T-helper 1 cell treated with Interleukin-12 subunit alpha and Interleukin-12 subunit beta and Interleukin-4 antibody, amounts not matched to agents 30 ng/mL and 1 ng/mL, for 36 hours (primary cell): Measurements from ENCODE around the gene RBM38. TPM values are rescaled to one million over a fixed set of nuclear protein-coding genes. Genes with fewer than 3 reads are reported as not detected.

Experiments used
- intact Hi-C: fragments of 100-400 bp; cut with micrococcal nuclease; formaldehyde crosslinking; loops from one replicate; pipeline ENCODE4 v1.15.1; 2024
- total RNA-seq: library from RNA; stranded (reverse); gene quantifications from 2 replicates; pipeline ENCODE4 v1.2.3, GENCODE V29; 2022

The RBM38 gene
- total RNA-seq, 1 donor from 2014 or later, result 58.7 TPM

DNA sequence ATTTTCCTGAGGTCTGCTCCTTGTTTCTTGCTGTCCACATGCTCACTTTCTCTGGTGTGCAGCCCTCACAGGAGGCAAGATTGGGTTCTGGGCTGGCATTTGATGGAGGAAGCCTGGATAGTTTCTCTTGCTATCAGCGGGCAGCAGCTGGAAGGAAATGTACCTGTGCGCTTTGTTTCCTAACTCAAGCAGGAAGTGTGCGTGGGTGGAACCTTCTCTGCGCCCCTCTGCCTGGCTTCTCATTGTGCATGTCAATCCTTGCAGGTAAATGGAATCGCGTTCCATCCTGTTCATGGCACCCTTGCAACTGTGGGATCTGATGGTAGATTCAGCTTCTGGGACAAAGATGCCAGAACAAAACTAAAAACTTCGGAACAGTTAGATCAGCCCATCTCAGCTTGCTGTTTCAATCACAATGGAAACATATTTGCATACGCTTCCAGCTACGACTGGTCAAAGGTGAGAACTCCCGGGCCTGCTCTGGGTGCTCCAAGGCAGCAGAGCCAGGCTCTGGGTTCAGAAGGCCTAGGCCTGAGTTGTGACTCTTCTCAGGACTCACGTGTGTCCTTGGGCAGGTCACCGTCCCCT lies 16.8 kb upstream of the RBM38 start:
- intact Hi-C loops, result no loop called here

DNA sequence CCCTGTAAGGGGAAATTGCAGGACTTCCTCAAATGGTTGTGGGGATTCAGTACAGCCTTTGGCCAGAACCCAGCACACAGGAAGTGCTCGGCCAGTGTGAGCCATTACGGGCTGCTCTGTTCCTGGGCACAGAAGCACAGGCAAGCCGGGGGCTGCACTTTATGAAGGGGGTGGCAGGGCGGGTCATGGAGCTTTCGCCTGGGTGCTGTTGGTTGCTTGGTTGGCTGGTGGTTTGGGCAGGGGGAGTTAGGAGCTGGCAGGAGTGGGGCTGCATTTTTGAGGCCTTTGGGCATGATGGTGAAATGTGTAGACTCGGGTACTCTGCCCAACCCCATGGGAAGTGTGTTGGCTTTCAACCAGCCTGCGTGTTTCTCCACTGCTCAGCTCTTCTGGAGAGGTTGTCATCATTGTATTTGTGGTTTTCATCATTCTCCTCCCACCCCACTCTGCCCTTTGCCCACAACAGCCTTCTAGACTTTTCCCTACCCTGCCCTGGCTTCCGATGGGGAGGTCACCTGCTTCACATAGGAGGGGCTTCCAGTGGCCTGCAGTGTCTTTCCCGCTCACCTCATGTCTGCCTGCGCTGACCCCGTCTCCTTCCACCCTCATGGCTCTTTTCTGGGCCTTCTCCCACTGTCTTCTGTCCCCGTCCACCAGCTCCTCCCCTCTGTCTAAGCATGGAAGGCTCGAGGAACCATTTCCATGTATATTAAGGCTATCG lies 16.1 kb upstream of the RBM38 start:
- intact Hi-C loops, result no loop called here

DNA sequence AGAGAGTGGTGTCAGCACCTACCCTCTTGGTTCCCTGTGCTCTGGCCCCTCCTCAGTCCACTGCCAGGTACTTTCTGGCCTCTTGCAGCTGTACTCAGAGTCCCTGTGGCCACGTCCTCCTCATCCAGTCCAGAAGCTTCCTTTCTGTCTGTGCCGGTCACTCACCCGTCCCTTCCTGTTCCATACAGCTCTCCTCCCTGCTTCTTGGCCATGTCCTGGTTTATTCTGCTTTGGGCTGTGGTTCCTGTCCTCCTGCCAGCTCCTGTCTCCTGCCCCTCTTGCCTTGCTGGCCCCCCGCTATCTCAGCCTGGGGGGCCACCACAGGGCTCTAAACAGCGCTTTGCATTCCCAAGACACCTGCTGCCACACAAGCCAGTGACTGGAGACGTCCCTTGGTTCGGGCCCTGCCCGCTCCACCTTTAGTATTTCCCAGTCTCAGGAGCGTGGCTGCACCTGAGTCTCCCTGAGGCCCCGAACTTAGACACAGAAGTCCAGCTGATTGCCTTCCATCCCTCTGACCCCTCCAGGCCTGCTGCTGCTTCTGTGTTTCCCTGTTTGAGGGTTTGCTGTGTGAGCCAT lies 15.5 kb upstream of the RBM38 start:
- intact Hi-C loops, result no loop called here

DNA sequence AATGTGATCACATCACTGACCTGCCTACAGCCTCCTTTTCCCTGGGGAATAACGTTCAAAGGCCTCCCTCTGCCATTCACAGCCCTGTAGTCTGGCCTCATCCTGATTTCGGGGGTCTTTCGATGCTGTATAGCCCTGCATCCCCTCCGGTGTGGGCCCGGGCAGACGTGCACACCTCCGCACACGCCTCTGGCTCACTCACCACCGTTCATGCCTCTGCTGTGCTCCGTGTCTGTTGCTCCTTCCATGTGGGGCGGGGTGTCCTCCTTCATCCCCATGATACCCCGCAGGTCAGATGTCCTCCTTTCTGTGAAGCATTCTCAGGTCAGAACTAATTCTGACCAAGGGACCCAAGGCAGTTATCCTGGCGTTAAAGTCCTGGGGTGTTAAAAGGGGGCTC lies 13.8 kb upstream of the RBM38 start:
- intact Hi-C loops, result no loop called here

DNA sequence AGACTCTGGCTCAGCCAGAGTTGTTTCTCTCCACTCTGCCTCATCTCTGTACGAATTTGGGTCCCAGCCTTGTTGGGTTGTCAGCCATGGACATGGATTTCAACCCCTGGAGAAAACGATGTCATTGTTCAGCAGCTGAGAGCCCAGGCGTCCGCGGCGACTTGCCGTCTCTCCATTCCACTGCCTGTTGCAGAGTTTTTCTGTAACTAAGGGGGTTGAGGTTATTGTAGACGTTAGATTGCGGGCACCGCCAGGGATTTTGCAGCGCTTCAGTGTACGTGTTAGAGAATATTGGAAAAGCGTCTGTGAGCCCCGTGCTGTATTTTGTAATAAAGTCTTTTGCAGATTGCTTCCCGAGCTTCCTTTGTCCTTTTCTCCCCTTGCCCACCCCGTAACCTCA lies 13.1 kb upstream of the RBM38 start:
- intact Hi-C loops, result no loop called here

DNA sequence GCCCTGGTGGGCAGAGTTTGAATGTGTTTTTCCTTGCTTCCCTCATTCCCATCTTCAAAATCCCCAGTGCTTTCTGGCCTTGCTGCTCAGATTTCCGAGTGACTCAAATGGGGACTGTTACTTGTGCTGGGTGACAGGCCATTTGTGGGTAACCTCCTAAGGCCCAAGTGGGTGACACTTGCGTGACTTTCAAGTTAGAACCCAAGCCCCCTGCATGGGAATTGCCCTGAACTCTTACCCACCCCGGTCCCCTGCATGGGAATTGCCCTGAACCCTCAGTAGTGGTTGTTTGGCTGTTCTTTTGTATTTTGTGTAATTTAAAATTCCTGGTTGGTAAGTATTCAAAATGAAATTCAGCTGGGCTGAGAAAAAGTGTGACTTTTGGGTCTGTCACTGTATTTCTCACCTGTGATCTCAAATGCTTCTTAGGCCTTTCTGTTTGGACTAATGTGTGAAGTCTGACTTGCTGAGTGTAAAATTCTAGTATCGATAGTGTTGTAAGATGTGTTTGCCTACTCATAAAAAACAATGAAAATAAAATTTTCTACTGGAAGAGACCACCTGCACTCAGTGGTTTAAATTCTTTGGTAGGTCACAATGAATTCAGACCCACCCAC lies 12.4 kb upstream of the RBM38 start:
- intact Hi-C loops, result no loop called here

DNA sequence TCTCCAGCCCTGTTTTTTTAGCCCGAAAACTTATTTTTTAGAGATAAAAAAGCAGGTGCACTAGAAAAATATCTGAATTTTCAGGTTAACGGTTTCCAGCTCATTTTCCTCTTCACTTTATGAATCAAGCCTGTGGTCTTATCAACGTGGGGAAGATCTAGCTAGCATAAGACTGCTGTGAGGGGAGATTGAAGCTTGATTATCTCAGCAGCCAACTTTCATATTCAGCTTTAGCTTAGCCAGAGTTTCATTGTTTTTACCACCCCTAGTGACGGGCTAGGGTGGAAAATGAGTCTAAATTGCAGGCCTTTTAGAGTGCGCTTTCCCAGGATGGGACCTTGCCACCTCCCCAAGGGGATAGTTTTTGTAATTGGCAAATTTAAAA lies 11.9 kb upstream of the RBM38 start:
- intact Hi-C loops, result no loop called here

DNA sequence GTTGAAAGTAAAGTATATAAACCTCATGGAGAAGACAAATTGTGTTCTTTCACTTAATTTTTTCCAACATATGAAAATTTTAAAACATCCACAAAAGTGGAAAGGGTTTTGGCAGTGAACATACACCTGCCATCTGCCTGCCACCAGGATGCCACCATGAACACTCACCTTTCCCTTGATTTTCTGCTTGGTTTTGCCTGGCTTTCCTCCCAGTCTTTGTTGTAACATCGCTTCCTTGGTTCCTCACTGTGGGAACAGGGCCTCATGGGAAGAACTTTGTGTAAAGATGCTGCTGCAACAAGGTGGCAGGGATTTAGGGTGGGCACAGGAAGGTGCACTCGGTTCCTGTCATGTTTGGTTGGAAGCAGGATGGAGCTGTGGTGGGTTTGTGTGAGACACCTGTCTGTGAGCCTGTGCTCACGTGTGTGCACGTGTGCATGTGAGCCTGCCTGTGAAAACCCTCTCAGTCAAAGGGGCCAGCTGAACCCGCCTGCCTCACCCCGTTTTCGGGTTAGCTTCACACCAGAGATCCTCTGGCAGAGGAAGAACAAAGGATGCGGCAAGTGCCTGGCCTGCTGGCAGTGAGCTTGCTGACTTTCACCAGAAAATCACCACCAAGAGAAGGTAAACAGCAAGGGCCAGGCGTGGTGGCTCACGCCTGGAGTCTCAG lies 11.0 kb upstream of the RBM38 start:
- intact Hi-C loops, result no loop called here

DNA sequence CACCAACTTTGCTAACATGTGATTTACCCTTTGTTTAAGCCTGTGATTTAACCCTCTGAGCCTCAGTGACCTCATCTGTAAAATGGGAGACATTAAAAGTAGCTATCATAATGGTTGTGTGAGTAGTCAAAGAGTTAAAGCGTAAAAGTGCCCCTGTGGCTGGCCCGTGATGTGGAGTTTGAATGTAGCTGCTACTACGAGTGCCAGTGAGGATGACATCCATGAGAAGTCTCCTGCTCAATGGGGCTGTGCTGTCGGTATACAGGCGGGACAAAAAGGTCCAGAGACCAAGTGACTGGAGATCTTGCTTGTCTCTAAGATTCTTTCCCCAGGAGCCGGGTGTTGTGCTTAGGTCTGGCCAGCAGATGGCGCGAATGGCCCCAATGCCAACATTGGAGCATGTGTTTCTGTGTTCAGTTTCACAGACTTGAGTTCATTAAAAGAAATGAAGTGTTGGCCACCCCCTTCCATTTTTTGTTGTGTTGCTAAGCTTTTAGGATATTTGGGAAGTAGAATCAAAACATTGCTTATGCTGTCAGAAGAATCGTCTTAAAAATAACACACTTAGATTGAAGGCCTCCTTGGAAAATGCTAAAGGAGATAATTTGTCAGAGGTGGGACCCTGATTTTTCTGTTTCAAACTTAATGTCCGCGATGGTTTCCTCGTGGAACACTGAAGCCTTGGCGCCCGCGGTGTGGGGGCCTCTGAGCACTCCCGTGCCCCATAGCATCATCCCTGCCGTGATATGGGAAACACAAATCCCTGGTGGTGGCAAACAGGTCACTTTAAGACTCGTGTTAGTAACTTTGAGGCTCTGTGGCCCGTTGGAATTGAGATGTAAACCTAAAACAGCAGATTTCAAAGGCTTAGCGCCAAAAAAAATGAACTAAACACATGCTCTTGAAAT lies 9.3 kb upstream of the RBM38 start:
- intact Hi-C loops, result loop anchor here (1.0 kb wide), 3 partner anchors 8 to 212 kb away; no protein-coding TSS in a partner anchor

DNA sequence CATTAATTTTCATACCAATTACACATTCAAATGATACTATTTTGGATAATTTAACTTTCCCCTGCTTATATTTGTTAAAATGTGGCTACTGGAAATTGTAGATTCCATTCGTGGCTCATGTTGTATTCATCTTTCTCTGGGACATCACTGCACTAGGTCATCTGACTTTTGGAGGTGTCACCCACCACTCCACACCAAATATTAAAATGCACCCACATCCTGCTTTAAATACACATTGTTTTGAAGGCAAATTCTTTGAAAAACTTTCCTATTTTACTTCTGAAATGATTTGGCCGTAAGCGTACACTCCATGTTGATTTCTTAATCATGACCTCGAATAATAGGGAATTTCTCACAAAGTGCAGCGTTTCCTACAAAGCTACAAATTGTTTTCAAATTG lies 8.7 kb upstream of the RBM38 start:
- intact Hi-C loops, result loop anchor here (1.0 kb wide), 1 partner anchor 8 kb away; no protein-coding TSS in a partner anchor

DNA sequence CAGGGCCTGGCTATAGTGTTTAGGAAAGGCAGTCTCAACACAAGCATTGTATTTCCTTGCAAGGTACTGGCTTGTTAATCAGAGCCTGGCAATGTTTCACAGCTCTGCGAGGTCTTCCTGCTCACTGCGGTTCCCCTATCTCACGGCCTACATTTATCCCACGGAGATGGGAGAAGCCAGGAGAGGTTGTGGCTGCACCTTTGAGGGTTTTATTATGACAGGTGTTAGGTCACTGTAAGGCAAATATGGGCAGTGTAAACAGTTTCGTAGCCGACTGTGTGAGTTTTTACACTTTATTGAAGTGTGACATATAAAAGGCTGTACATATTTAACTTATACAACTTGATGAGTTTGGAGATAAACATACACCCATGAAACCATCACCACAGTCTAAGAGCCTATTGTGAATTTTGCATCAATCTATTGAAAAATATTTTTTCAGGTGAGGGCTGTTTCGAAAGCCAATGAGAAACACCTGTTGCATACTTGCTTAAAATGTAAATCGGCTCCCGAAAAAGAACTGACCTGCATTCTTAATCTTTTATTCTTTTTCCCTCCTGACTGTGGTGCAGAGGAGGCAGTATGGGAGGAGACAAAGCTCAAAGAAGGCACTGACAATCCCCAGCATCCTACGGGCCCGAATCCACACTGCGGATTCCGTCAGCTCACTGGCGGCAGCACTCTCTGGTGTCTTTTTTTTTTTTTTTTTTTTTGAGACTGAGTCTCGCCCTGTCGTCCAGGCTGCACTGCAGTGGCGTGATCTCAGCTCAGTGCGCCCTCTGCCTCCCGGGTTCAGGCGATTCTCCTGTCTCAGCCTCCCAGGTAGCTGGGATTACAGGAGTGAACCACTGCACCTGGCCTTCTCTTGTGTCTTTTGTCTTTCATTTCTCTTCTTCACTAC lies 7.5 kb upstream of the RBM38 start:
- intact Hi-C loops, result no loop called here

DNA sequence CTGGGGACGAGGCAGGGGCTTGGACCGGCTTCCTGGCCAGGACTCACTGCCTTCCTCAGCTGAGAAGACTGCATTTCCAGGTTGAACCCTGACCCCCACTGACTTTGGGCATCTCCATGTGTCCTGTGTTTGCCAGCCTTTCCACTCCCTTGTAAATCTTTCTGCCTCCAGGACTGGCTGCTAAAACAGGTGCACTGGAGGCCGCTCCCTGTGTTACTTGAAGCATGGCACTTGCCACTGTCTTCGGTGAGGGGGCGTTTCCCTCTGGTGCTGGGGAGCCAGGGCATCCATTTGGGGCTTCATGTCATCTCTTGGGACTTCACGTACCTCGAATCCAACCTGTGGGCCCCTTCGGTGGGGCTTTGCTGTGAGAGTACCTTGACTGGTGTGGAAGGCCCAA lies 6.7 kb upstream of the RBM38 start:
- intact Hi-C loops, result no loop called here

DNA sequence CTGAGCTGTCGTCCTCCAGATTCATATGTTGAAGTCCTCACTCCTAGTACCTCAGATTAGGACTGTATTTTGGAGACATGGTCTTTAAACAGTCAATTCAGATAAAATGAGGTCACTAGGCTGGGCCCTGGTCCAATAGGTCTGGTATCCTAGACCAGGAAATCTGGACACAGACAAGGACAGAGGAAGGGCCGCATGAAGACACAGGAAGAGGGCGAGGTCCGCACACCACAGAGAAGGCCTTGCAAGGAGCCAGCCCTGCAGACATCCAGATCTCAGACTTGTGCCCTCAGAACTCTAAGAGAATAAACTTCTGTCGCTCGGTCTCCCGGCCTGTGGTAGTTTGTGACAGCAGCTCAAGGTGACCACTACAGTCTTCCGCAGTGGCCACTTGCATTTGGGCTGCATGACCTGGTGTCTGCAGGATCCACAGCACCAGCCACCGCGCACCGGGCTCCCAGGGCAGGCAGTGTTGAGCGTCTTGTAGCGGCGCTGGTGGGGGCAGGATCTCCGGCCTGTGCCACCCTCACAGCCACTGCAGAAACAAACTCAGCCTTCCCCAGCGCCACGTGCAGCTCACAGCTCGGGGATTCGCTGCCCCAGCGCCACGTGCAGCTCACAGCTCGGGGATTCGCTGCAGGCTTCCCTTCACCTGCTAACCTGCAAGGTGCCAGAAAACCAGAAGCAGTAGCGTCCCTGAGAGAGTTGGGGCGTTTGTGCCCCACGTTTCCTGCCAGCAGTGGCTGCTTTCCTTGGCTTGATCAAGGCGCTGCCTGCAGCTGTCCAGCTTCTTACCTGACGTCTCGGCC lies 6.0 kb upstream of the RBM38 start:
- intact Hi-C loops, result no loop called here

DNA sequence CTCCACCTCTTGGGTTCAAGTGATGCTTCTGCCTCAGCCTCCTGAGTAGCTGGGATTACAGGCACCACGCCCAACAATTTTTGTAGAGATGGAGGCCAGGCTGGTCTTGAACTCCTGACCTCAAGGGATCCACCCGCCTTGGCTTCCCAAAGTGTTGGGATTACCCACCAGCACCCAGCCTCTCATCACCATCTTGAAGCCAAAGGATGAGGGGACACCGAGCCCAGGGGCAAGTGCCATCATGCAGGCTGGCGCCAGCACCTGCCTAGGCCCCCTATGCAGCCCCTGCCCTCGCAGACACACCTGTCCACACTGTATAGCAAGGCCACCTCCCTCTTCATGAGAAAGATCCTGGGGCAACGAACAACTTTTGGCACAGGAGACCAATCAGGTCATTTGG lies 5.3 kb upstream of the RBM38 start:
- intact Hi-C loops, result no loop called here

DNA sequence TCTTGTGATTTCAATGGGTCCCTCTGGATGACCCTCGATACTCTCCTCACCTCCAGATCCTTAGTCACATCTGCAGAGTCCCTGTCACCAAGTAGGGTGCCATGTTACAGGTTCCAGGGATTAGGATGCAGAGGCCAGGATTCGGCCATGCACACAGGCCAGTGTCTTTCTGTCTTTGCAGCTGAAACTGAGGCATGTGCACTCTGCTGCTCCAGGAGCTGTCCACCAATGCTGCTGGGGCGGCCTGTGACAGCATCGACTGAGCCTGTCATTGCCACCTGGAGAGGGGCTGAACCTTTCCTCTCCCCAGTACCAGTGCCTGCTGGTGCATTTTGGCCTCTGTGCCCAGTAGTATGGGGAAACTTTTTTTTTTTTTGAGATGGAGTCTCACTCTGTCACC lies 4.4 kb upstream of the RBM38 start:
- intact Hi-C loops, result no loop called here

DNA sequence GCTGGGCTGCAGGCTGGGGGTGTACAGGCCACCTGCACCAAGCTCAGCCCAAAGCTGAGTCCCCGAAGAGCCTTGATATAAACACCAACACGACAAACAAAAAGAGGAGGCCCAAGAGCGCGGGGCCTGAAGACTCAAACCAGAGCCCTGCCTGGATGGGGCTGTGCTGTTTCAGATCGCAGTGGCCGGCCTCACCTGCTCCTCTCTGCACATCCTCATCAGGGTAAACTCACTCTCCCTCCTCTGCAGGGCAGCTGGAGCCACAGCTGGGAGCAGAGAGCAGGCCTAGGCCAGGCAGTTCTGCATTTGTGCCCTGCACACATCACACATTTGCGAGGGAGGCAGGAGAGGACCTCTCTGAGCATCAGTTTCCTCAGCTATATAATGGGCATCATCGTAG lies 3.7 kb upstream of the RBM38 start:
- intact Hi-C loops, result no loop called here

DNA sequence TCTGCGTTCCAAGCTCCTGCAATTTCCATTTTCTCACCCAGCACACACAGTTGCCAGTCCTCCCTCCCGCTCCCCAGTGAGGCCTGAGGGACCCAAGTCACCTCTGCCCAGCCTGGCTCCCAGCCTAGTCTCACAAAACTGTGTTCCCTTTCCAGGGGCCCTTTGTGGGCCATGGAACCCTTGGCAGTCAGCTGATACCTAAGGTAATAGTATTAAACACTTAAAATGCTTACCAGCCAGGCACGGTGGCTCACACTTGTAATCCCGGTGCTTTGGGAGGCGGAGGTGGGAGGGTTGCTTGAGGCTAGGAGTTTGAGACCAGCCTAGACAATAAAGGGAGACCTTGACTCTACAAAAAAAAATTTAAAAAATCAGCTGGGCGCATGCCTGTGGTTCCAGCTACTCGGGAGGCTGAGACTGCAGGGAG lies 3.2 kb upstream of the RBM38 start:
- intact Hi-C loops, result no loop called here

DNA sequence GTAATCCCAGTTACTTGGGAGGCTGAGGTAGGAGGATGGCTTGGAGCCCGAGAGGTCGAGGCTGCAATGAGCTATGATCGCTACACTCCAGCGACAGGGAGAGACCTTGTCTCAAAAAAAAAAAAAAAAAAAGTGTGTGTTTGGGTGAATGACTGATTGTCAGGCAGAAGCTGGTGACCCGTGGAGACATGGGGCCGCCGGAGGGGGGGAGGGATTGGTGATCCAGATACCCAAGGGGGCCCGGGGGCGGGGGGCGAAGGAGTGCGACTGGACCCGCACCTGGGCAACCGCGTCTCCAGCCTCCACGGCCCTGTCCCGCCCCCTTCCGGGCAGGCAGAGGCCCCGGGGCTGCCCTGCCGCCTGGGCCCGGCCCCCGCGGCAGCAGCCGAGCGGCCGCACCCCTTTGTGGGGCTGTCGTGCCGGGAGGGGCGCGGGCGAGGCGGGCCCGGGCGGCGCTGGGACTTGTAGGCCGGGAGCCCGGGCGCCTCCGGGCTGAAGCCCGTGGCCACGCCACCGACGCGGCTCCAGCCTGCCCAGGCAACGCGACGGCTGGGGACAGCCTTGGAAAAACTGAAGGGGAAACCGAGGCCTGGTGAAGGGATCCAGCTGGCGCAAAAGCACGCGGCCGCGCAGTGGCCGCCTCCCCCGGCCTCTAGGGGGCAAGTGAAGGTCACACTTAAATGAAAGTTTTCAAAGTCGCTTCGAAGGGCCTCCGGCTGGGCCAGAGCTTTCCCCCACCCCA lies 2.1 kb upstream of the RBM38 start:
- intact Hi-C loops, result loop anchor here (1.0 kb wide), 1 partner anchor 9 kb away; no protein-coding TSS in a partner anchor
